Sciatic nerve (tissue), 2 donors: ENCODE data around the gene SLX9. TPM values are rescaled to one million over a fixed set of nuclear protein-coding genes. Genes with fewer than 3 reads are reported as not detected.
"Not testable (repeated sequence)": the region's sequence is repeated elsewhere in the genome, so short reads cannot be mapped to it uniquely, and the experiment has no call there.

ENCODE experiments used
- ATAC-seq: fragments of 200-7000 bp; cut with Tn5 transposase; one replicate; pipeline ENCODE4 v1.9.1; 2020; ENCODE audit warnings: mild to moderate bottlenecking, moderate library complexity
- DNase-seq: peaks from one replicate; pipeline ENCODE4 v3.0.0-alpha.2; 2020; ENCODE audit warnings: low spot score
- intact Hi-C: fragments of 100-400 bp; cut with DNase I; formaldehyde crosslinking; loops from one replicate; pipeline ENCODE4 v1.14.2; 2022
- total RNA-seq: library from RNA; stranded (reverse); fragmentation: NEBNext Ultra II Directional; extraction: Animal tissue kit (Norgen Biotek cat#: 25700); gene quantifications from one replicate; pipeline ENCODE4 v1.2.1, GENCODE V29; 2021
- donor health status: DM: no; HTN: no; CAD: no.
- donor health status: DM: no; HTN: no; CAD: no.

The SLX9 gene
- total RNA-seq, 1 donor from 2014 or later, result 17.1 TPM

DNA sequence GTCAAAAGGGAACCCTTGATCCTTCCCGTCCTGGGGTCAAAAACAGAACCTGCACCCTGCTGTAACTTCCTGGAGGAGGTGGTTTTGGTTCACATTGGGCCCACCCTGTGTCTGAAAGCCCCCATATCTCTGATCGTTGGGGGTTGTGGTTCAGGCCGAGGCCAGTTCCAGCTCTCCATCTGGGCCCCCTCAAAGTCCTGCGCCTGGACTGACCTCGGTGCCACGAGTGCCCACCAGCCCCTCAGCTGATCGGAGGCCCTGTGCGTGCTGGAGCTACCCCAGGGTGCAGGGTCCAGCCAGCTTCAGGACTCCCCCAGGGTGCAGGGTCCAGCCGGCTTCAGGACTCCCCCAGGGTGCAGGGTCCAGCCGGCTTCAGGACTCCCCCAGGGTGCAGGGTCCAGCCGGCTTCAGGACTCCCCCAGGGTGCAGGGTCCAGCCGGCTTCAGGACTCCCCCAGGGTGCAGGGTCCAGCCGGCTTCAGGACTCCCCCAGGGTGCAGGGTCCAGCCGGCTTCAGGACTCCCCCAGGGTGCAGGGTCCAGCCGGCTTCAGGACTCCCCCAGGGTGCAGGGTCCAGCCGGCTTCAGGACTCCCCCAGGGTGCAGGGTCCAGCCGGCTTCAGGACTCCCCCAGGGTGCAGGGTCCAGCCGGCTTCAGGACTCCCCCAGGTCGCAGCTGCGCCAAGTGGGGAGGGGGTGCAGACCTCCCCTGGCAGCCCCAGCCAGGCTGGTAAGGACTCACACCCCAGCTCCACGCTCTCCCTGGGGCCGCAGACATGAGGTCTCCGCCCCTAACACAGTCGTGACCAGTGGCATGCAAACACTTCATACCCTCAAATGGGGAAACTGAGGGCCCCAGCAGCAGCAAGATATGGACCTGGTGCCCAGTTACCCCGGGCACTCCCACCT, 27.1 kb upstream of the SLX9 start:
- intact Hi-C loops, ATAC-seq: not testable (repeated sequence)

DNA sequence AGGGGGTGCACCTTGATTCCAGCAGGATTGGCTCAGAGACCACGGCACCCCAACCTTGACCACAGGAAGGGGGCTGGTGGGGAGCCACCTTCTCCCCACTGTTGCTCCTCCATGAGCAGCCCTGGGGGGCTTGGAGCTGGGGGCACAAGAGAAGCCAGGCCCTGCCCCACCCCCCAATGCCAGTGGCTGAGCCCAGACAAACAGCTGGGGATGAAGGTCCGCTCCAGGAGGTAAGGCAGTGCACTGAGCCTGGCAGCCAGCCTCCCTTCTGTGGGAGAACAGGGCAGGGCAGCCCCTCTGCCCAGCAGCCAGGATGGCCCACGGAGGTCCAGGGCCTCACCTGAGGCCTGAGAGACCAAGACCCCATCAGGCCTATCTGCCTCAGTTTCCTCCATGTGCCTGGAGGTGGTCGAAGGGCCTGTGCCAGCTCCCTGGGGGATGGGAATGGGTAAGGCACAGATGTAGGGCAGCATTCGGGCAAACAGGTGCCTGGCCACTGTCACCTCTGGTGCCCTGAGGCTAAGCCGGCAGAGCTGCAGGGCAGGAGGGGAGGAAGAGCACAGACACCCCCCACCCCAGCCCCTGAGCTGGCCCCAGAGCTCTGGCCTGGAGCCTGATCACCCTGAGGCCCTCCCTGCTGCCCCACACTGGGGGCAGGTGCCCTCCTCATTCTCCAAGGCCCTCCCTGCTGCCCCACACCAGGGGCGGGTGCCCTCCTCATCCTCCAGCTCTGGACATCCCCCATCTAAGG, 26.2 kb upstream of the SLX9 start:
- ATAC-seq (no peak), DNase-seq (no peak)
- intact Hi-C loops, result no loop called here

More for the DNA sequence above, 27.1 kb upstream of the SLX9 start:
- DNase-seq, result not testable (repeated sequence)

DNA sequence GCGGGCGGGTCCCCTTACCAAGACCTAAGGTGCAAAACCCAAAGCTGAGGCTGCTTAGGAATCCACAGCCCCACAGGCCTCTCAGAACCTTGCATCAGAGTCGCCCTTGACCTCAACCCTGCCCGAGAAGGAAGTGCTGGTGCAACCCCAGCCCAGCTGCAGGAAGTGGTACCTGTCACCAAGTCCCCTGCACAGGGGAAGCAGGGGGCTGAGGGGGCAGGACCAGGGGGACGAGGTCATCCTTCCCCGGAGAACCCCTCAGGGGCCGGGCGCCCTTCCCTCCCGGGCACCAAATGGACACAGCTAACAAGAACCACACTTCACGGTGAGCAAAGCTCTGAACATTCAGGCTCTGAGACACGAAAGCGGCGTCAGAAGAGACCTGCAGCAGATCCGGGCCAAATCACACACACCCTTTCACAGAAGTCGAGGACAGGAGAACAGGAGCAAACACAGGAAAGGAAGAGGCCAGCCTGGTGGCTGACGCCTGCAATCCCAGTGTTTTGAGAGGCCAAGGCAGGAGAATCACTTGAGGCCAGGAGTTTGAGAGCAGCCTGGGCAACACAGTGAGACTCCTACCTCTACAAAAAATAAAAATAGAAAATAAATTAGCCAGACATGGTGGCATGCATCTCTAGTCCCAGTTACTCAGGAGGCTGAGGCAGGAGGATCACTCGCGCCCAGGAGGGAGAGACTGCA, 25.5 kb upstream of the SLX9 start:
- ATAC-seq (no peak), DNase-seq (no peak)
- intact Hi-C loops, result no loop called here

DNA sequence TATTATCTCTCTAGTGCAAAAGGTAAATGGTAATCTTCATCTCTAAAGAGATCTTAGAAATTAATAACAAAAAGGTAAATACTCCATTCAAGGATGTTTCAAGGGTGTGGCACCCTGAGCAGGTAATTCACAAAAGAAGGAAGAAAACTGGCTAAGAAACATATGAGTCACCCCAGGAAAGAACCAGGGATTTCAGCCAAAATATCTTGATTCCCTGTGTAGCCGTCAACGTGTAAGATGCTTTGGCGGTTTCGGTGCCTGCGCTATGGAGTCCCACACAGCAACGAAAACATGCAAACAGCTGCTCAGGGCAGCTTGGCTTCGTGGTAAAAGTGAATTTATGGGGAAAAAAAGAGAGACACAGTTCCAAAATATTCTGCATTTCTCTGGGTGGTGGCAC, 22.9 kb upstream of the SLX9 start:
- DNase-seq (no peak), ATAC-seq (no peak)
- intact Hi-C loops, result no loop called here

DNA sequence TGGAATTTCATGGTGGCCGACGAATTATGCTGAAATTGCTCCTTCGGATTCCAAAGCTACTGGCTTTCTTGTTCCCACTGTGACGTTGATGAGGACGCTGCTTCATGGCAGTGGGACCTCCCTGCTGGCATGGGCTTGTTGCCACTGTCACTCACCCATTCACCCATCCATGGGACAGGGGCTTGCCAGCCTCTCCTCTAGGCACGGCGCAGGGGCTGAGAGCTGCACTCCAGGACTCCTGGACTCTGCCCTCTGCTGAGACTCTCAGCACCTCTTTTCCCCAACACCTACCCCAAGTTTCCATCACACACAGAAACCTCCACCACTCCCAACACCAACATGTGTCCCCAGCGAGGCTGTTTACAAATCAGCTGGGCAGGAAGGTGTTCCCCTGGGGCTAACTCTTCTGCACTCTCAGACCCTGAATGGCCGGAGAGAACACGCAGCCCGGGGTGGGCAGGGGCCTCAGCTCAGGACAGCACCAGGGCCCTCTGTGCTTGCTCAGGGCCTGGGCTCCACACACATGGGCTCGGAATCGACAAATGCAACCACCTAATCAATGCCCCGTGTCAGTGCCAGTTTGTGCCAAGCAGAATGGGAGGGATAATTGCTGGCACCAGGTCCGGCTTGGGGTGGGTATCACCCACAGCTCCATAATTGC, 22.3 kb upstream of the SLX9 start:
- intact Hi-C loops, result no loop called here
- ATAC-seq, result no peak
- DNase-seq, result no peak

DNA sequence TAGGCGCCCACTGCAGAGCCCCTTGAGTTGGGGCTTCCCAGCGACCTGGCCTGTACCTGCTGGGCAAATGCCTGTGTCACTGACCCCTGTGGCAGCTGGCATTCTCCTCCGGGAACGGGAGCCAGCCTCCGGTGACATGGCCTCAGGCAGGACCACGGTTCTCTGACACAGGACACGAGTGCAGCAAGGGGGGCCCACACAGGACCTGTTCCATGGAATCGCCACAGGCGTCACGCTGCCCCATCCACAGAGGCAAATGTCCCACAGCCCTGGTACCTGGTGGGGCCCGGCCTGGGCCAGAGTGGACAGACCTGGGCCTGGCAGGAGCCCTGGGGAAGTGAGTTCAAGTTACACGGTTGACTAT, 21.7 kb upstream of the SLX9 start:
- no peak for DNase-seq
- intact Hi-C loops, result no loop called here
- no peak for ATAC-seq

DNA sequence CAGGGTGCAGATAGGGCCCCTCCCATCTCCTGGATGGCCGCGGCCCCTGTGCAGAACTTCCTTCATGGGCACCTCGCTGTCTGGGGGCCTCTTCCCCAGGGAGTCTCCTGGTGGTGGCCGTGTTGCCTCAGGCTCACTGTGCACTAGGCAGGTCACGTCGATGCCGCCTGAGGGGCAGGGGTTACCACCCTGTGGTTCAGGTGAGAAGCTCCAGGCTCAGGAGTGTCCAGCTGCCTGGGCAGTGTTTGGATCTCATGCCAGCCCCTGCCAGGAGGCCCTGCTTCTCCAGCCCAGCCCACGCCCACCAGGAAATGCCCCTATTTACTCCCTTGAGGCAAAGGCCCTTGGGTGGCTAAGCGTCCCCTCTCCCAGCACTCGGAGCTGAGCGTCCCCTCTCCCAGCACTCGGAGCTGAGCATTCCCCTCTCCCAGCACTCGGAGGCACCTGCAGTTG, 21.2 kb upstream of the SLX9 start:
- ATAC-seq, result no peak
- DNase-seq, result no peak
- intact Hi-C loops, result no loop called here

DNA sequence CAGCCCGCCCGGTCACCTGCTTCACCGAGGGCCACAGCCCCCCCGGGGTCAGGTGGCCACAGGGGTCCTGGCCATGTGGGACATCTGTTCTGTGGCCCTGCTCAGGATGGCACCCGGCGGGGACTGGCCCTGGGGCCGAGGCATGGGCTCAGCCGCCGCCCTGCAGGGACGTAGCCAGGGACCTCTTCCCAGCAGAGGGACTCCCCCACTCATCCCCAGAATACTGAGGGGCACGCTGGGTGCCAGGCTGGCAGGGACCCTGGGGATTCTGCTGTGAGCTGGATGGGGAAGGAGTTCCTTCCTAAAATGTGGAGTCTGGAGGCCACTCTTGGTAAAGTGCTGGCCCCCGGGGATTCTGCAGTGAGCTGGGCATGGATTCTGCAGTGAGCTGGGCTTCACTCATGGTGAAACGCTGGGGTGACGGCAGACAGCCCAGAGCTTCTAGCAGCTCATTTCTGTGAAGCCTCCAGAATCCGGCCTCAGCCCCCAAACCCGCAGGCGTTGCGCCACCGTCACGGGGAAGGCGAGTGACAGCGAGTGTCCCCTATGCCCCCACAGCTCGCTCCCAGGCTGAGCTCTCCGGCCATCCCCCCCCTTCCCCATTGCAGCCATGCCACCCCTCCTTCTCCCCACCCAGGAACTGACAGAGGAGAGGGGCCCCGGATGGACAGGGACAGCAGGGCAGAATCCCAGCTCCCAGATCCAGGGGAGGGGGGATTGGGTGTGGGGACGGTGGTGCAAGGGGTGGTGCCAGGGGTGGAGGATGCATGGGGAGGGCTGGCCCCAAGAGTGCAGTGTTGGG, 20.5 kb upstream of the SLX9 start:
- DNase-seq, result no peak
- intact Hi-C loops, result no loop called here
- ATAC-seq, result peak; percentile 36

DNA sequence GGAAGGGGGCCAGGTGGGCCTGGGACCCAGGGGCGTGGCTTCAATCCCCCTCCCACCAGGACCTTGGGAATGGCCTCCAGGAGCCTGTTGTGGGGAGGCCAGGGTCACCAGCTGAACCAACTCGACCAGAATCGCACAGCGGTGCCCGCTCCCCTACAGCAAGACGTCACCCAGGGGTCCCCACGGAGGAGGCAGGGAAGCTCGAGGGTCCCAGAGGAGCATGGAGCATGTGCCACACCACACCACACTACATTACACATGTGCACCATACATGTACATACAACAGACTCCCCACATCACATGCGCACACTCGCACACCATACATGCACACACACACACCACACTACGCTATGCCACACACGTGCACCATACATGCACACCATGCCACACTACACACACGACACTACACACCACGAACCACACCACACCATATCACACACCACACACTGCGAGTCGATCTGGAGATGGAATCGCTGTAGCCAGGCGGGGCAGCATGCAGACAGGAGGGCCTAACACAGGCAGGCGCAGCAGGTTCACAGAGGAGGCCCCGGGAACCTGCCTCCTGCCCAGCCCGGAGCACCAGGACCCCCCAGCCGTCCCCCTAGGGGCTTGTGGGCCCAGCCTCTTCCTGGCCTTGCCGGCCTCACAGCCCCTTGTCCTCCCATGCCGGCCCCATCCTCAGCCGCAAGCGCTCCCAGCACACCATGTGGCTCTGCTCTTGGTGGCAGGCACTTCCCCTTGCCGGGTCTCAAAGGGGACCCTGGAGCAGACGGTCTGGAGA, 19.7 kb upstream of the SLX9 start:
- intact Hi-C loops, result loop anchor here (5.0 kb wide), 1 partner anchor 1572 kb away; no protein-coding TSS in a partner anchor
- ATAC-seq, result no peak

DNA sequence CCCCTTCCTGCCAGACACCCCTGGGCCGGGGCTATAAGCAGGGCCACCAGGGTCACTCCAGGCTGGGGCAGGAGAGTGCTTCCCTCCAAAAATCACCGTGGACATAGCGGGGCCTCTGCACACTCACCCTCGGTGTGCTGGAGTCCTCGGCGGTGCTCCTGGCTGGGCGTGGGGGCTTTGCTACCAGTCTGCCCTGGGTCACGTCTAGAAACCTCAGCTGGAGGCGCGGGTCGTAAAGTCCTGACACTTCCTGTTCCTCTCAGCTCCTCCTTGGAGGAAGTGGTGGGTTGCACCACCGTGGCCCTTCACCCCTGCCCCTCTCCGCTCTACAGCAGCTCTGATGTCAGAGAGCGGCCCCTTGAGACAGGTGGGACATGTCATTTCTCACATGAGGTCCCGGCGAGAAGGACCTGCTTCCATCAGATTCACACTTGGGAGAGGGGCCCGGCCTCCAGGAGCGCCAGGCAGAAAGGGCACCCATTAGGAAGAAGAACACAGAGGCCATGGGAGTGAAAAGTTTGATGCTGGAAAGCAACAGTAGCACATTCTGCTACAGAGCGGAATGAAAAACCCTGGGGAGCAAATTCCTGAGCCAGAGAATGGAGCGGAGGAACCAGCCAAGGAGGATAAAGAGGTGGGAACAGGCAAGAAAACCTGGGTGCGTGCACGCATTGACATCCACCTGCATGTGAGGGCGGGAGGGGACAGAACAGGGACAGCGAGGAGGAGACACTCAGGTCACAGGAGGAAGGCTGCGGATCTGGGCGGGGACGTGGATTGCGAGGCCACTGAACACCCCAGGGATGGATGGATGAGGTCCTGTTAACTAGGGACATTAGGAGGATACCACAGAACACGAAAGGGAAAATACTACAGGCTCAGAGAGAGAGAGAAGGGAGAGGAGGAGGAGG, 18.9 kb upstream of the SLX9 start, which contains the start of gene ITGB2:
ITGB2 (minus strand) TSS at position 206 of the 911 bp plus-strand sequence. CDS start 10,117 bp downstream, outside the sequence.
- intact Hi-C loops, result loop anchor here (5.0 kb wide), 1 partner anchor 1571 kb away; no protein-coding TSS in a partner anchor
- ATAC-seq (peak; percentile 21), DNase-seq (no peak)

More for the DNA sequence above, 19.7 kb upstream of the SLX9 start:
- DNase-seq, result no peak

DNA sequence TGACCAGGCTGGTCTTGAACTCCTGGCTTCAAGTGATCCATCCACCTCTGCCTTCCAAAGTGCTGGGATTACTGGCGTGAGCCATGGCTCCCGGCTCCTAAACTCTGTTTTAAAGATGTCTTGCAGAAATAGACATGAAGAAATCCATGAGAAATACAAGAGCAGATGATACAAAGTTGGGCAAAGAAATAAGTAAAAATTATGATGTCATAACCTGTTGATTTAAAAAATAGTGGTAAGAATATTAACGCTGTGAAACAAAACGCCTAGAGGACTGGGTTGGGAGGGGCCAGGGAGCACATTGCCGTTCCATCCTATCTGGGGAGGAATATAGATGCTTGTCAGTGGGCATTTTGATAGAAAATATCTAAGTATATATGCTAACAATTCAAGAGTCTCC, 17.9 kb upstream of the SLX9 start:
- ATAC-seq (no peak), DNase-seq (no peak)
- intact Hi-C loops, result loop anchor here (5.0 kb wide), 1 partner anchor 1570 kb away; no protein-coding TSS in a partner anchor

DNA sequence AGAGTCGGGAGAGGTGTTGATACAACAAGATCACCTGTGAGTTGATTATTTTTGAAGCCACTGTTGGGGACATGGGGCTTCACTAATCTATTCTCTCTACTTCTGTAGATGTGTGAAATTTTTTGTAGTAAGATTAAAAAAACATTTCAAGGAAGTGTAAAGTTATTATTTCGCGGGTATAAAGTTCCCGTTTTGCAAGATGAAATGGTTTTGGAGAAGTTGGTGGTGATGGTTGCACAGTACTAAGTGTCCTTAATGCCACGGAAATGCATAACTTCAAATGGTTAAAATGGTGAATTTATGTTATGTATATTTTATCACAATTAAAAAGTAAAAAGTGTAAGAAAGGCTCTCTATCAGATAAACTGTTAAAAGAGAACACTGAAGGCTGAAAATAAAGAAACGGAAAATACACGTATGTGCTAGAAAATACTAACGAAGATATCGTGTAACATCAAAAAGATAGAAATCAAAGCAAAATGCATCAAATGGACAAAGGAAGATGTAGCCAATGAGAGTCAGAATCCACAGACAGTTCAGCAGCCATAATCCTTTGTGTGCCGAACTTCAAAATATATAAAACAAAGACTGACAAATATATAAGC, 16.2 kb upstream of the SLX9 start:
- intact Hi-C loops, result loop anchor here (5.0 kb wide), 1 partner anchor 1569 kb away; no protein-coding TSS in a partner anchor
- ATAC-seq (no peak), DNase-seq (no peak)

DNA sequence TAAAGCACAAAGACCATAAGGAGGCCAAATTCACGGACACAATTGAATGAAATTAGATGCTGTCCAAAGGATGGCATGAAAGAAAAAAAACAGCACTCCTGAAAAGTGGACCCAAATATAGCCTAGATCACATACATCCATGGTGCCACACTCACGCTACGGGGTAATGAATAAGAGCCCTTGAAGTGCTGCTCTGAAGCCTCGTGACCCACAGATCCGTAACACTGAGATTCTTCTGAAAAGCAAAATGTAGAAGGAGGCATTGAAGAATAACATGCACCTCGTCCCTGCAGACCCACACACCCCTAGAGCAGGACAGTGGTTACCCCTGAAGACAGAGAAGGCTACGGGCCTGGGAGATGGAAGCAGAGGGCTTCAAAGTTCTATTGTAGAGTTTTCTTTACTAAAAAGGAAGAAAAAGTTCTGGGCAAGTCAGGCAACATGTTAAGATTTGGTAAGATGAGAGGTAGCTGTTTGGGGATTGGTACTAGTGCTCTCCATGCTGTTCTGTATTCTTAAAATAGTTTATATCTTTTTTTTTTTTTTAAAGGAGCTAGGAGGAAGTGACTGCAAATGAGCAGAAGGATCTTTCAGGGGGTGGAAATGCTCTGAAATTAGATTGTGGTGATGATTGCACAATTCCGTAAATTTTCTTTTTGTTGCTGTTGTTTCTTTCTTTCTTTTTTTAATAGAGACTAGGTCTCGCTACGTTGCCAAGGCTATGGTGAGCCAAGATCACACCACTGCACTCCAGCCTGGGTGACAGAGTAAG, 15.0 kb upstream of the SLX9 start:
- intact Hi-C loops, result loop anchor here (5.0 kb wide), 1 partner anchor 1568 kb away; no protein-coding TSS in a partner anchor
- DNase-seq (no peak), ATAC-seq (peak; percentile 76)

DNA sequence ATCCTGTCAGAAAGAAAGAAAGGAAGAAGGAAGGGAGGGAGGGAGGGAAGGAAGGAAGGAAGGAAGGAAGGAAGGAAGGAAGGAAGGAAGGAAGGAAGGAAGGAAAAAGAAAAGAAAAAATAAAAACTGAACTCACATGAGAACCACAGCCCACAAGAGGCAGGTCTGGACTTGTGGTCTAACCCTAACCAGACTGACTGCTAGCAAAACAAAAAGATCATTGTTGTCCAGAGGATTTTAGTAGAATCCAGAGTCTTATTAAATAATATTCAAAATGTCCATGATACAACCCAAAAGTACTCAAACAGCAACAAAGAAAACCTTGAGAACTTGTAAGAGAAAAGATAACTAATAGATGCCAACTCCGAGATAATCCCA, 14.5 kb upstream of the SLX9 start:
- intact Hi-C loops, result no loop called here
- no peak for DNase-seq
- ATAC-seq, result peak; percentile 50
